HG03378 (cell line): ENCODE results near the gene SAP30.

Experiments
- ATAC-seq: cut with Tn5 transposase; IDR thresholded peaks from one replicate; pipeline ENCODE4 v1.9.1; 2021; ENCODE audit warnings: mild to moderate bottlenecking, moderate library complexity; ENCODE audit not compliant: unreplicated experiment

Gene SAP30

GRCh38 chr4:173365359-173365996 lies 5.3 kb upstream of the SAP30 start:
- ATAC-seq: no peak

- peak; percentile 32 for ATAC-seq
Measured at GRCh38 chr4:173367285-173367684, 3.5 kb upstream of the SAP30 start.

DNA sequence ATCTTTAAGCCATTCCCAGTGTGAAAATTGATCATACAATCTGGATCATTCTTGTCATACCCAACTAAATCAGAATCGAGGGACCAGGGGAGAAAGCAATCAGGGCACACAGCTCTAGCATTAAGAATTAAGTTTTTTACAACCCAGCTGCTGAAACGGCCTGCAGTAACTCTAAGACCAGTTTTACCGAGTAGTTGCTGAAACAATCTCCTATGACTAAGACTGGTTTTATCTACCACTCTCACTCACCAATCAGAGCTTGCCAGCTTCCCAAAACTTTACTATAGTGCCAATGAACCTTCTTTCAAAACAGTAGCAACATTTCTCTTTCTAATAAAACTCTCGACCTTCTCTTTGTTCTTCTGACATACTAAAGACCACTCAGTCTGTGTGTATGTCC lies 2.8 kb upstream of the SAP30 start:
- no peak for ATAC-seq

DNA sequence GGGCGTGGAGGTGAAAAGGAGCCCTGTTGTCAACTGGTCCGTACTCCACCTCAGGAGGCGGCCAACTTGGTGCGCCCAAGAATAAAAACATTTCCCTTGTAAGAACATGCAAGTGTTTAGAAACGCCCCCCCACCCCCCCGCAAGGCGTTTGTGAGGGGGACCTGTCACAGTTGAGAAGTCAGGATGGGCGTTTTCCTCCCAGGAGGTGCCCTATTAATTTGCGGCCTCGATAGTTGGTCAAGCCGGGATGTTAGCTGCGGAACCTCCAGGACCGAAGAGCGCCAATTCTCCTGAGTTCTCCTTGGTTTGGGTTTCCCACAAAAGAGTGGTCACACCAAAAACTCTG lies 651 bp upstream of the SAP30 start:
- ATAC-seq: peak; percentile 2

DNA sequence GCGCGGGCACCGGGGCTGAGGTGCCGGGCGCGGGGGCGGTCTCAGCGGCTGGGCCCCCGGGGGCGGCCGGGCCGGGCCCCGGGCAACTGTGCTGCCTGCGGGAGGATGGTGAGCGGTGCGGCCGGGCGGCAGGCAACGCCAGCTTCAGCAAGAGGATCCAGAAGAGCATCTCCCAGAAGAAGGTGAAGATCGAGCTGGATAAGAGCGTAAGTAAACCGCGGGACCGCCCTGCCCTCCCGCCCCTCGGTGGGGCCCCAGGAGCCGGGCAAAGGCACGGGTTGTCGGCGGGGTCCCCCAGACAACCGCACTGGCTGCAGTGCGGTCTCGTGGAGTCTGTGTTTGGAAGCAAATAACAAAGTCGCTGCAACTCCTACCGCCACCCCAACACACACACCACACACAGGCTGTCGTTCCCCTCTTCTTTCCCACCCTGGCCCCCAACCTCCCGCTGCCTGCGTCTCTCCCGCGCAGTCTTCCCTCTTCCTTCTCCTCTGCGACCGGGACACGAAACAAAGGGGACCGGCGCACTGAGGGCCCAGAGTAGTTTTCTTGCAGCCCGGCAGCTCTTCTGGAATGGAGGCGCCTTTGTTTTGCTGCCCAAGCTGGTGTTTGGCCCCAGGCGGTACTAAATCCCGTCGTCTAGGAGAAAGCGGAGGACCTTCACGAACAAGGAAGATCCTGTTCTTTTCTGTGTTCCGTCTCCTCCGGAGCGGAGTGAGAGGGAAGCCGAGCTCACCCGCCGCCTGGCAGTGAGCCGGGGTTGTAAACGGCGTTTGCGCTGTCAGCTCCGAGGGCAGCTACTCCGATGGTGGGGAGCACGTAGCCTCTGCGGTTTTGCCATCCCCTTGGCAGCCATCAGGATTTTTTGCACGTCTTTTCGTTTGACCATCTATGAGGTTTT lies 788 bp downstream of the SAP30 start:
- peak; percentile 11 for ATAC-seq

- ATAC-seq: no peak
Measured at GRCh38 chr4:173374588-173374987, 3.8 kb downstream of the SAP30 start.

DNA sequence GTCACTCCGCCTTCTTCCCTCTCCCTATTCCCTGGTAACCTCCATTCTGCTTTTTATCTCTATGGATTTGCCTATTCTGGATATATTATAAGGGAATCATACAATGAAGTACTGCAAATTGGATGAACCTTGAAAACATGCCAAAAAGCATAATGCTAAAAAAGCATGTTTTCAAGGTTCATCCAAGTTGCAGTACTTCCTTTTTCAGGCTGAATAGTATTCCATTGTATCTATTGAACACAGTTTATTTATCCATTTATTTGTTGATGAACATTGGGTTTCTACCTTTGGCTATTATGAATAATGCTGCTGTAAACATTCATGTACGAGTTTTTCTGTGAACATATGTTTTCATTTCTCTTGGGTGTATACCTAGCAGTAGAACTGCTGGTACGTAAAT lies 9.2 kb downstream of the SAP30 start:
- ATAC-seq: no peak

DNA sequence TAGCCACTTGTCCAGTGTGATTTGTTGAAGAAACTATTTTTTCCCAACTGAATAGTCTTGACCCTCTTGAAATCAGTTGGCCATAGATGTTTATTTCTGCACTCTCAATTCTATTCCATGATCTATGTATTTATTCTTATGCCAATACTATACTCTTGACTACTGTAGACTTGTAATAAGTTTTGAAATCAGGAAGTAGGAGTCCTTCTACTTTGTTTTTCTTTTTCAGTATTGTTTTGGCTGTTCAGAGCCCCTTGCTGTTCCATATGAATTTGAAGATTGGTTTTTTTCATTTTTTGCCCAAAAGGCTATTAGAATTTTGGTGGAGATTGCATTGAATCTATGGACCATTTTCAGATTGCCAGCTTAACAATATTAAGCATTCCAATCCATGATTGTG lies 10.2 kb downstream of the SAP30 start:
- no peak for ATAC-seq

DNA sequence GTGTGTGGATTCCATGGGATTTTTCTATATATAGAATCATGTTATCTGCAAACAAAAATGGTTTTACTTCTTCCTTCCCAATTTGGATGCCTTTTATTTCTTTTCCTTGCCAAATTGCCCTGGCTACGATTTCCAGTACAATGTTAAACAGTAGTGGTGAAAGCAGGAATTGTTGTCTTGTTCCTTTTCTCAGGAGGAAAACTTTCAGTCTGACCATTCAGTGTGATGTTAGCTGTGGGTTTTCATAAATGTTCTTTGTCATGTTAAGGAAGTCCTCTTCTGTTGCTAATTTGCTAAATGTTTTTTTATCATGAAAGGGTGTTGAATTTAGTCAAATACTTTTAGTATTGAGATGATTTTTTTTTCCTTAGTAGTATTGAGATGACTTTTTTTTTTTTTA lies 10.9 kb downstream of the SAP30 start:
- no peak for ATAC-seq

DNA sequence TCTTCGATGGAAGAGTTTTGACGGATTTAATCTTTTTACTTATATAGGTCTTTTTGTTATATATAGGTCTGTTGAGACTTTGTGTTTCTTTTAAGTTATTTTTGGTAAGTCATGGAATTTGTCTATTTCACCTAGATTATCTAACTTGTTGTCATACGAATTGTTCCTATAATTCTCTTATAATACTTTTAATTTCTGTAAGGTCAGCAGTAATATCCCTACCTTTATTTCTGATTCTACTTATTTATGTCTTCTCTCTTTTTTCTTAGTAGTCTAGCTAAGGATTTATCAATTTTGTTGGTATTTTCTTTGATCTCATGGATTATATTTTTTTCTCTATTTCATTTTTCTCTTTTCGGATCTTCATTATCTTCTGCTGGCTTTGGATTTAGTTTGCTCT lies 11.6 kb downstream of the SAP30 start:
- no peak for ATAC-seq

DNA sequence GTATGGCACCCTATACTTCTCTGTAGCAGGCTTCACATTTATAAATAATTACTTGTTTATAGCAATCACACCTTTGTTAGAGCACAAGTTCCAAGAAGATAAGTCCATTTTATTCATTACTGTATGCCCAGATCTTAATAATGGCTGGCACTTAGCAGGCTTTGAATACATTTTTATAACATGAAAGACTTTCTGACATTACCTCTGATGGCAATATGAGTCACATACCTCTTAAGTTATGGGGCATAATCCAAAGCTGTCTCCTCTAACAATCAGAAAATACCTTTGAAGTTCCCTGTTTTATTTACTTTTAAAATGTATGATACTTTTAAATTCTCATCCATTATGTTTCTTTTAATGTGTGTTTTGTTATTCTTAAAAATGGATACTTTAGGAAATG lies 16.0 kb downstream of the SAP30 start:
- no peak for ATAC-seq

DNA sequence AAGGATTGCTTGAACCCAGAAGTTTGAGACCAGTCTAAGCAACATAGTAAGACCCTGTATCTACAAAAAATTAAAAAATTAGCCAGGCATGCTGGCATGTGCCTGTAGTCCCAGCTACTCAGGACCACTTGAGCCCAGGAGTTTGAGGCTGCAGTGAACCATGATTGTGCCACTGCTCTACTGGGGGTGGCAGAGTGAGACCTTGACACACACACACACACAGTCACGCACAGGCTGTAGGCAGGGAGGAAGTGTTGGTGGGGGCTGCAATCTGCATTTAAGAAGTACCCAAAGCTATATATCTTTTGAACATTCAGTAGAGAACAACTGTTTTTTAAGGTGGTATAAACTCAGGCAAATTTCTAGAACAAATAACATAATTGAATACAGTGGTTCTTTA lies 20.9 kb downstream of the SAP30 start:
- ATAC-seq: no peak

DNA sequence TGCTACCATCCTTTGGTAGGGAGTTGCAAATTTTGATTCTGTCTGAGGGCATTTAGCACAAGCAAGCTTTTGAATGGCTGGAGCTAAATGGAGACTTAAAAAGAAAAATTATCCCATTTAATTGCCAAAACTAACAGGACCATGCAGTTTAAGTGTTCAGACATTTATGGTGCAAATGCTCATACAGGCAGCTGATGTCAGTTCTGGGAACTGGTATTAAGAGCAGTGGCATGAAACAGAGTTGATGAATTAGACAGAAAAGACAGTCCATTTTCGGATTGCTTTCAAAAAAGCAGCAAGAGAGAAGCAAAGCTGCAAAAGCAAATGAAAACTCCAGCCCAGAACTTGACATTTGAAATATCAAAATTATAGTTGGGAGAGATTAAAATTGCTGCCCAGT lies 26.9 kb downstream of the SAP30 start:
- no peak for ATAC-seq

- no peak for ATAC-seq
Measured at GRCh38 chr4:173398220-173398619, 27.5 kb downstream of the SAP30 start.

GRCh38 chr4:173398779-173399415 lies 28.1 kb downstream of the SAP30 start, which contains the start of gene SCRG1:
Gene SCRG1 (minus strand): TSS chr4:173399116. CDS start chr4:173391414, 7,702 bp downstream.
- no peak for ATAC-seq

DNA sequence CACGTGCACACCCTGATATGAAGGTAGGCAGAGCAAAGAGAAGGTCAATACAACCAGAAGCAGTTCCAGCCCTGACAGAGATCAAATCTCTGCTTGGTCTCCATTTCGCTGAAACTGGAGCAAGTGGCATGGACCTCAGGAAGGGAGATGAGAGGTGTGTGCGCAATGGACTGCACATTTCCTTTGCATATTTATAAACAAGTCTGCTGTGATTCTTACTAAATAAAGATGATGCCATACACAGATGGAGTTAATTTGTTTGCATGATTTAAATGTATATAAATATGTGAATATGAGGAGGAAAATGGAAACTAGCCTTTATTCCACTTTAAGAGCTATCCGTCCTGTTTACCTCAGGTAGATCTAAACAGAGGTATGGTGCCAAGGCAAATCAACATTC lies 30.3 kb downstream of the SAP30 start:
- ATAC-seq: no peak

GRCh38 chr4:173403051-173403450 lies 32.3 kb downstream of the SAP30 start:
- no peak for ATAC-seq

DNA sequence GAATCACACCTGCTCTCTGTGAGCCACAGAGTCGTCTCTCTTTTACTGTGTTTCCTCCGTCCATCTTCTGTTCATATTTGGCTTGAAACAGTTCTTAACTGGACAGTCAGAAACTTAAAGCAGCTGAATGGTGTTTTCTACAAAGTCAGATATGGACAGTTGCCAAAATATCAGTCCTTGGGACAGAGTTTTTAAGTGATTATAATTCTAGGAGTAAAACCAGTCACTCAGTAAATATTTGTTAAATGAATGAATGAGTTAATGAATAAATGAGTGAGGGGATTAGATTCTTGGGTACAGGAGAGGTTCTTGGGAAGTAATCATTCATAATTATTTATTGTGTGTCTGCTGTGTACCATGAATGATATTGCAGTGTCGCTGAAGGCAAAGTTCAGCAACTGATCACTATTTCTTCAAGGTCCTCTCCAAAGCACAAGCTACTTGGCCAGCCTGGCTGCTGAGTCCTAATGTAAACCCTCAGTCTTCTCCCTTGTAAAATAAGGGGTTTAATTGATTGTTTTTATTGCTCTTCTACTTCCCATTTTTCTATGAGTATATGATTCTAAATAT lies 33.6 kb downstream of the SAP30 start:
- no peak for ATAC-seq

DNA sequence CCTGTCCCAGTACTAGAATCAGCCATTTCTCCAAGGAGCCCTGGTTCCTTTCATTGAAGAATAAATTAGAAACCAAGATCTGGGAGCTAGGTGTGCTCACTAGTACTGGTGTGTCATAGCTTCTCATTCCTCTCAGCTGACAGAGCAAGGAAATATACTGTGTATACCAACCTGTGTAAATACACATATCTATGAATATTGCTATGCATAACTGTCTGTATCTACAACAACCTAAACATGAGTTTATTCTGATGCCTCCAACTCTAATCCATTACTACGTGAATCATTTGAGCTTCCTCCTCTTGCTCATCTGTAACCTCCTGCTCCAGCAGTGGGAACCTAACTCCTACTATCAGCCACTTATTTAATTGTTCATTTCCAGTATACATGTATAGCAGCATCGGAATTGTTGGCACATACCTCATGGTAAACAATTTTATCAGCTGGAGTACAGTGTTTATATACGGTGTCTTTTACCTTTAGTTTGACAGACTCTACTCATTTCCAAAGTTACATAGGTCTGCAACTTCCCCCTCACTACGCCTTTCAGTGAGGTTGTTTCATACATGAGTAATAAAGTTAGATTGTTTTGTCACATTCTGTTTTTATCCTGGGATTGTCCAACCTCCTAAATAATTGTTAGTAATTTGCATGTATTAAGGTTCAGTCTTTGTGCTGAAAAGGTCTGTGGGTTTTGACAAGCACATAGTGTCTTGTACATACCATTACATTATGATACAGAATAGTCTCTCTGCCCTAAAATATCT lies 35.3 kb downstream of the SAP30 start:
- peak; percentile 73 for ATAC-seq

DNA sequence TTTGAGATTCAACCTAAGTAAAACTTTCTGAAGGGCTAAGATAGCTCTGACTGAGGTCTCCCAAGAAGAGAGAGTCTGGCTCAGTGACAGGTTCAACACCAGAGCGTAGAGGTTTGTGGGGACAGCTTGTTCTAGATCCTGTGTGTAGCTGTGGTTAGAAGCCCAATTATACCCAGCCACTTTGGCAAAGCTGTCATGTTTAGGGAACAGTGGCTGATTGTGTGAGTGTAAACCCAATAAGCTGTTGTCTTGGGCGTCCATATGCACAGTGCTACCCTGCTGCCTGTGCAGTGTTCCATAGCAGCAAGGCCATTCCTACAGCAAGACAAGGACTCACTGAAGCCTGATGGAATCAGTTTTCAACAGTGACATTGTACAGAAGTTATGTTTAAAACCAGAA lies 39.3 kb downstream of the SAP30 start:
- no peak for ATAC-seq
